HepG2 (cell line): ENCODE data around the gene SCYL1. TPM values are rescaled to one million over a fixed set of nuclear protein-coding genes. Genes with fewer than 3 reads are reported as not detected.

Source experiments
- EP300 ChIP-seq, 3 experiments: sonication (generic) in 1 of 3; formaldehyde crosslinking in 1 of 3; IDR thresholded peaks; 2 replicates each; pipeline versions ENCODE4 v1.5.1 to v1.6.1; 2011 to 2020; ENCODE audit warnings: low read depth in 2 of 3, low read length in 2 of 3, borderline replicate concordance in 1 of 3, improper control_type of control experiment in 1 of 3, mild to moderate bottlenecking in 1 of 3, missing genetic modification reagents in 1 of 3, moderate library complexity in 1 of 3
- HDAC1 ChIP-seq: sonication (generic); formaldehyde crosslinking; IDR thresholded peaks from 2 replicates; pipeline ENCODE4 v1.5.1; 2020; ENCODE audit warnings: mild to moderate bottlenecking, missing genetic modification reagents
- MAFG ChIP-seq: sonication (generic); formaldehyde crosslinking; IDR thresholded peaks from 2 replicates; pipeline ENCODE4 v1.5.1; 2020; ENCODE audit warnings: mild to moderate bottlenecking, missing genetic modification reagents
- NR2C2 ChIP-seq: sonication (generic); formaldehyde crosslinking; IDR thresholded peaks from 2 replicates; pipeline ENCODE4 v1.4.0; 2020; ENCODE audit warnings: missing genetic modification reagents, mild to moderate bottlenecking, moderate library complexity, borderline replicate concordance
- REXO4 ChIP-seq: sonication (generic); formaldehyde crosslinking; IDR thresholded peaks from 2 replicates; pipeline ENCODE4 v1.8.0; 2022; ENCODE audit warnings: missing genetic modification reagents, mild to moderate bottlenecking, borderline replicate concordance
- TEAD3 ChIP-seq: optimal IDR thresholded peaks from 2 replicates; pipeline ENCODE3; 2016; ENCODE audit warnings: borderline replicate concordance
- polyA plus RNA-seq, 8 experiments: library from polyadenylated mRNA; depleted of rRNA in 3 of 8; stranded (reverse) in 7 of 8; unstranded in 1 of 8; fragments of >200 nt; fragmentation: Illumina TruSeq in 4 of 8; extraction: Trizol in 4 of 8; gene quantifications; 2 replicates each; pipeline versions ENCODE4 v1.2.1 to v1.2.3, GENCODE V29; 2011 to 2016; ENCODE audit warnings: low read depth in 4 of 8, missing spikeins in 1 of 8, mixed read lengths in 1 of 8; ENCODE audit not compliant: insufficient read depth in 1 of 8
- total RNA-seq, 5 experiments: library from RNA; depleted of rRNA; stranded (reverse); fragments of >200 nt; fragmentation: Illumina TruSeq; extraction: Trizol; gene quantifications; 2 replicates each; pipeline ENCODE4 v1.2.3, GENCODE V29; 2016; ENCODE audit warnings: low read depth in 1 of 5
- TF ChIP-seq, protein P1 (sequence below): sonication (generic); formaldehyde crosslinking; IDR thresholded peaks from 2 replicates; pipeline ENCODE4 v1.5.1; 2020; ENCODE audit warnings: mild to moderate bottlenecking, missing genetic modification reagents, borderline replicate concordance
- TF ChIP-seq, protein P2 (sequence below): sonication (generic); formaldehyde crosslinking; IDR thresholded peaks from 2 replicates; pipeline ENCODE4 v1.4.0; 2020; ENCODE audit warnings: low read depth, missing genetic modification reagents
- TF ChIP-seq, protein P3 (sequence below): sonication (generic); formaldehyde crosslinking; IDR thresholded peaks from 2 replicates; pipeline ENCODE4 v1.5.0; 2020; ENCODE audit warnings: mild to moderate bottlenecking, missing genetic modification reagents
- TF ChIP-seq, protein P4 (sequence below): sonication (generic); formaldehyde crosslinking; IDR thresholded peaks from 2 replicates; pipeline ENCODE4 v1.4.0; 2020; ENCODE audit warnings: mild to moderate bottlenecking, low read depth, missing genetic modification reagents
- TF ChIP-seq, protein P5 (sequence below): sonication (generic); formaldehyde crosslinking; IDR thresholded peaks from 2 replicates; pipeline ENCODE4 v1.4.0; 2020; ENCODE audit warnings: missing genetic modification reagents, borderline replicate concordance

Gene SCYL1
- total and polyA plus RNA-seq, 2 of the 13 experiments (the other 11 are each of a cell fraction or from before 2014, with no cell fraction given), result 65.9 to 103 TPM

DNA sequence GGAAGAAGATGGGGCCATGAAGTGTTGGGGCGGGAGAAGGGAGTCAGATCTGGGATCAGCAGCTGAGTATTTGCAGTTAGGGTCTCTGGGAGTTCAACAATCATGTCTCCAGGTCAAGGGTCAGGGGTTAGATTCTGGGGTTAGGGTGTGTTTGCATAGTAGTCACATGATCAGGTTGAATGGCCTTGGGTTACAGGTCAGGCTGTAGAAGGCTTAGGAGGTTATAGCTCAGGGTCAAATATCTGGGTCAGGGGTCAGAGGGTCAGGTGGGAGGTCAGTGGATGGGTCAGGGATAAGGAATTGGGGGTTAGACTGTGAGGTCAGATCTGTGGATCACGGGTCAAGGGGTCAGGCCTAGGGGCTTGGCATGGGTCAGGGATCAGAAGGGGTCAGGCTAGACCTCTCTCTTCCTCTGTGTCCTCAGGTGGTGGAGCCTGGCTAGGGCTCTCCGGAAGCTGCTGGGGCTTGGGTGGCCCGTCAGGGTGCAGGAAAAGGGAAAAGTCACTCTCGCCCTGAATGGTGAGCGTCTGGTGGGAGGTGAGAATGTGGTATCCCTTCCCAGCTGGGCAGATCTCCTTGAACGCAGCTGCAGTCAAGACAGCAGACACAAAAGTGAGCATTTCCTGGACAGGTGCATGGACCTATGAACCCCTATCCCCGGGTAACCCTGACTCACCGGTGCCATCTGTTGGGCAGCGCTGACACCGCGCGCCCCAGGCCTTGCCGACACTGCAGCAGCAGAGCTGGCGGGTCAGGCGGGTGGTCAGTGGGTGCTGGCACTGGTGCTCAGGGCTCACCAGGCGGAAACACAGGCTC, 26.9 kb downstream of the SCYL1 start (continued):
- TF ChIP-seq, protein P1, sequence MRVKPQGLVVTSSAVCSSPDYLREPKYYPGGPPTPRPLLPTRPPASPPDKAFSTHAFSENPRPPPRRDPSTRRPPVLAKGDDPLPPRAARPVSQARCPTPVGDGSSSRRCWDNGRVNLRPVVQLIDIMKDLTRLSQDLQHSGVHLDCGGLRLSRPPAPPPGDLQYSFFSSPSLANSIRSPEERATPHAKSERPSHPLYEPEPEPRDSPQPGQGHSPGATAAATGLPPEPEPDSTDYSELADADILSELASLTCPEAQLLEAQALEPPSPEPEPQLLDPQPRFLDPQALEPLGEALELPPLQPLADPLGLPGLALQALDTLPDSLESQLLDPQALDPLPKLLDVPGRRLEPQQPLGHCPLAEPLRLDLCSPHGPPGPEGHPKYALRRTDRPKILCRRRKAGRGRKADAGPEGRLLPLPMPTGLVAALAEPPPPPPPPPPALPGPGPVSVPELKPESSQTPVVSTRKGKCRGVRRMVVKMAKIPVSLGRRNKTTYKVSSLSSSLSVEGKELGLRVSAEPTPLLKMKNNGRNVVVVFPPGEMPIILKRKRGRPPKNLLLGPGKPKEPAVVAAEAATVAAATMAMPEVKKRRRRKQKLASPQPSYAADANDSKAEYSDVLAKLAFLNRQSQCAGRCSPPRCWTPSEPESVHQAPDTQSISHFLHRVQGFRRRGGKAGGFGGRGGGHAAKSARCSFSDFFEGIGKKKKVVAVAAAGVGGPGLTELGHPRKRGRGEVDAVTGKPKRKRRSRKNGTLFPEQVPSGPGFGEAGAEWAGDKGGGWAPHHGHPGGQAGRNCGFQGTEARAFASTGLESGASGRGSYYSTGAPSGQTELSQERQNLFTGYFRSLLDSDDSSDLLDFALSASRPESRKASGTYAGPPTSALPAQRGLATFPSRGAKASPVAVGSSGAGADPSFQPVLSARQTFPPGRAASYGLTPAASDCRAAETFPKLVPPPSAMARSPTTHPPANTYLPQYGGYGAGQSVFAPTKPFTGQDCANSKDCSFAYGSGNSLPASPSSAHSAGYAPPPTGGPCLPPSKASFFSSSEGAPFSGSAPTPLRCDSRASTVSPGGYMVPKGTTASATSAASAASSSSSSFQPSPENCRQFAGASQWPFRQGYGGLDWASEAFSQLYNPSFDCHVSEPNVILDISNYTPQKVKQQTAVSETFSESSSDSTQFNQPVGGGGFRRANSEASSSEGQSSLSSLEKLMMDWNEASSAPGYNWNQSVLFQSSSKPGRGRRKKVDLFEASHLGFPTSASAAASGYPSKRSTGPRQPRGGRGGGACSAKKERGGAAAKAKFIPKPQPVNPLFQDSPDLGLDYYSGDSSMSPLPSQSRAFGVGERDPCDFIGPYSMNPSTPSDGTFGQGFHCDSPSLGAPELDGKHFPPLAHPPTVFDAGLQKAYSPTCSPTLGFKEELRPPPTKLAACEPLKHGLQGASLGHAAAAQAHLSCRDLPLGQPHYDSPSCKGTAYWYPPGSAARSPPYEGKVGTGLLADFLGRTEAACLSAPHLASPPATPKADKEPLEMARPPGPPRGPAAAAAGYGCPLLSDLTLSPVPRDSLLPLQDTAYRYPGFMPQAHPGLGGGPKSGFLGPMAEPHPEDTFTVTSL (CRISPR knock-in tag), result peak; percentile 45; the same call in 1 of the 2 replicates
- TF ChIP-seq MAFG (CRISPR knock-in tag) (no peak), TEAD3 (CRISPR knock-in tag) (peak; percentile 55), REXO4 (CRISPR knock-in tag) (0 out of 2 replicates have a peak, but pooled peaks have one; percentile 10), NR2C2 (CRISPR knock-in tag) (peak; percentile 98), EP300 (IDR thresholded peaks at IDR 0.05; ENCODE audit: low read depth in 2 of 2, low read length in 2 of 2) (peak in 1 of 2 experiments; percentile 34; a peak in 2 of 4 replicates), EP300 (CRISPR knock-in tag; IDR thresholded peaks at IDR 0.05; ENCODE audit: borderline replicate concordance) (no peak), HDAC1 (CRISPR knock-in tag) (peak; percentile 78)
- TF ChIP-seq, protein P2, sequence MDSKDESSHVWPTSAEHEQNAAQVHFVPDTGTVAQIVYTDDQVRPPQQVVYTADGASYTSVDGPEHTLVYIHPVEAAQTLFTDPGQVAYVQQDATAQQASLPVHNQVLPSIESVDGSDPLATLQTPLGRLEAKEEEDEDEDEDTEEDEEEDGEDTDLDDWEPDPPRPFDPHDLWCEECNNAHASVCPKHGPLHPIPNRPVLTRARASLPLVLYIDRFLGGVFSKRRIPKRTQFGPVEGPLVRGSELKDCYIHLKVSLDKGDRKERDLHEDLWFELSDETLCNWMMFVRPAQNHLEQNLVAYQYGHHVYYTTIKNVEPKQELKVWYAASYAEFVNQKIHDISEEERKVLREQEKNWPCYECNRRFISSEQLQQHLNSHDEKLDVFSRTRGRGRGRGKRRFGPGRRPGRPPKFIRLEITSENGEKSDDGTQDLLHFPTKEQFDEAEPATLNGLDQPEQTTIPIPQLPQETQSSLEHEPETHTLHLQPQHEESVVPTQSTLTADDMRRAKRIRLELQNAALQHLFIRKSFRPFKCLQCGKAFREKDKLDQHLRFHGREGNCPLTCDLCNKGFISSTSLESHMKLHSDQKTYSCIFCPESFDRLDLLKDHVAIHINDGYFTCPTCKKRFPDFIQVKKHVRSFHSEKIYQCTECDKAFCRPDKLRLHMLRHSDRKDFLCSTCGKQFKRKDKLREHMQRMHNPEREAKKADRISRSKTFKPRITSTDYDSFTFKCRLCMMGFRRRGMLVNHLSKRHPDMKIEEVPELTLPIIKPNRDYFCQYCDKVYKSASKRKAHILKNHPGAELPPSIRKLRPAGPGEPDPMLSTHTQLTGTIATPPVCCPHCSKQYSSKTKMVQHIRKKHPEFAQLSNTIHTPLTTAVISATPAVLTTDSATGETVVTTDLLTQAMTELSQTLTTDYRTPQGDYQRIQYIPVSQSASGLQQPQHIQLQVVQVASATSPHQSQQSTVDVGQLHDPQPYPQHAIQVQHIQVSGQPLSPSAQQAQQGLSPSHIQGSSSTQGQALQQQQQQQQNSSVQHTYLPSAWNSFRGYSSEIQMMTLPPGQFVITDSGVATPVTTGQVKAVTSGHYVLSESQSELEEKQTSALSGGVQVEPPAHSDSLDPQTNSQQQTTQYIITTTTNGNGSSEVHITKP, result no peak
- TF ChIP-seq, protein P3, sequence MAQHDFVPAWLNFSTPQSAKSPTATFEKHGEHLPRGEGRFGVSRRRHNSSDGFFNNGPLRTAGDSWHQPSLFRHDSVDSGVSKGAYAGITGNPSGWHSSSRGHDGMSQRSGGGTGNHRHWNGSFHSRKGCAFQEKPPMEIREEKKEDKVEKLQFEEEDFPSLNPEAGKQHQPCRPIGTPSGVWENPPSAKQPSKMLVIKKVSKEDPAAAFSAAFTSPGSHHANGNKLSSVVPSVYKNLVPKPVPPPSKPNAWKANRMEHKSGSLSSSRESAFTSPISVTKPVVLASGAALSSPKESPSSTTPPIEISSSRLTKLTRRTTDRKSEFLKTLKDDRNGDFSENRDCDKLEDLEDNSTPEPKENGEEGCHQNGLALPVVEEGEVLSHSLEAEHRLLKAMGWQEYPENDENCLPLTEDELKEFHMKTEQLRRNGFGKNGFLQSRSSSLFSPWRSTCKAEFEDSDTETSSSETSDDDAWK (CRISPR knock-in tag), result no peak
- TF ChIP-seq, protein P4, sequence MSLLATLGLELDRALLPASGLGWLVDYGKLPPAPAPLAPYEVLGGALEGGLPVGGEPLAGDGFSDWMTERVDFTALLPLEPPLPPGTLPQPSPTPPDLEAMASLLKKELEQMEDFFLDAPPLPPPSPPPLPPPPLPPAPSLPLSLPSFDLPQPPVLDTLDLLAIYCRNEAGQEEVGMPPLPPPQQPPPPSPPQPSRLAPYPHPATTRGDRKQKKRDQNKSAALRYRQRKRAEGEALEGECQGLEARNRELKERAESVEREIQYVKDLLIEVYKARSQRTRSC (CRISPR knock-in tag), result no peak
- TF ChIP-seq, protein P5, sequence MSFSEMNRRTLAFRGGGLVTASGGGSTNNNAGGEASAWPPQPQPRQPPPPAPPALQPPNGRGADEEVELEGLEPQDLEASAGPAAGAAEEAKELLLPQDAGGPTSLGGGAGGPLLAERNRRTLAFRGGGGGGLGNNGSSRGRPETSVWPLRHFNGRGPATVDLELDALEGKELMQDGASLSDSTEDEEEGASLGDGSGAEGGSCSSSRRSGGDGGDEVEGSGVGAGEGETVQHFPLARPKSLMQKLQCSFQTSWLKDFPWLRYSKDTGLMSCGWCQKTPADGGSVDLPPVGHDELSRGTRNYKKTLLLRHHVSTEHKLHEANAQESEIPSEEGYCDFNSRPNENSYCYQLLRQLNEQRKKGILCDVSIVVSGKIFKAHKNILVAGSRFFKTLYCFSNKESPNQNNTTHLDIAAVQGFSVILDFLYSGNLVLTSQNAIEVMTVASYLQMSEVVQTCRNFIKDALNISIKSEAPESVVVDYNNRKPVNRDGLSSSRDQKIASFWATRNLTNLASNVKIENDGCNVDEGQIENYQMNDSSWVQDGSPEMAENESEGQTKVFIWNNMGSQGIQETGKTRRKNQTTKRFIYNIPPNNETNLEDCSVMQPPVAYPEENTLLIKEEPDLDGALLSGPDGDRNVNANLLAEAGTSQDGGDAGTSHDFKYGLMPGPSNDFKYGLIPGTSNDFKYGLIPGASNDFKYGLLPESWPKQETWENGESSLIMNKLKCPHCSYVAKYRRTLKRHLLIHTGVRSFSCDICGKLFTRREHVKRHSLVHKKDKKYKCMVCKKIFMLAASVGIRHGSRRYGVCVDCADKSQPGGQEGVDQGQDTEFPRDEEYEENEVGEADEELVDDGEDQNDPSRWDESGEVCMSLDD (CRISPR knock-in tag), result peak; percentile 53; the same call in 1 of the 2 replicates
